ENCODE measurements around the gene ZNF217. TPM values are rescaled to one million over a fixed set of nuclear protein-coding genes. Genes with fewer than 3 reads are reported as not detected.
A peak's percentile ranks its signal among the peaks of the same experiment; 100 is the strongest.
"Not testable (repeated sequence)": the region's sequence is repeated elsewhere in the genome, so short reads cannot be mapped to it uniquely, and the experiment has no call there.

Gene ZNF217
- total and polyA plus RNA-seq, 2 donors (not counting 1 experiment from before 2014, with no cell fraction given) = 14.5 to 22.0 TPM

DNA sequence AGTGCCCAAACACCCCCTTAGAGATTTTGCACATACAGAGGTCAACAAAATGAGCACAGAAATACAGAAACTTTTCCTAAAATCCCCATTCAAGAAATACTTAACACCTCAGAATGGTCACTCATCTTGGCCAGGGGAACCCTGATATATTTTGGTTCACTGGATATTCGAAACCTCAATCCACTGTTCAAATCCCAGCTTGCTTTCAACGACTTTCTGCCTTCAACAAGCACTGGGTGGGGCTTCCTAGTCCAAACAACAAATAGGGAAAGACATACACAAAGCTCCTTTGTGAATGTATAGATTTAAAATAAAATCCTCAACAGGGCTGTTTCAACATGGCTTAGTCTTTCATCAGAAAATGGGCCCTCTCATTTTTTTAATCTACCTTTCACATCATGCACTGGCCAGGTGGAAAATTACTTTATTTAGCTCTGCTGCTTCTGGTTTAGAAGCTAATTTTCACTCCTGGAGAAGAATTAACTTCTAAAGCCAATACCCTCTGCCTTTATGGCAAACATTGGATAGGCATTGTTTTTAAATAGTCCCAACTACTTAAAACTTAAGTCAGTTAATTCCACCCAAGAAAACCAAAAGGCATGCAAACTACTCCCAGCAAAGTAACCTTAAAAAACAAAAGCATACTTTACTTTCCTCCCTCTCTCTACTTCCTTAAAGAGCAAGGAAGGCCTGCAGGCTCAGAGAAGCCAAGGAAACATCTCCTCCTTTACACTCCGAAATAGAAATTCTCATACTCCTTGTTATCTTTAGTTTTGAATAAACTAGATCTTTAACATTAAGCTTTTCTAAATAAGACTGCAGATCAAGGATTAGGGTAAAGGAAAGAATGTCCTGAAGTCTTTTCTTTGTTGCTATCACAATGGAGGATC, 9.7 kb downstream of the ZNF217 start:
- peak overlapping the region; percentile 27 for H3K27ac ChIP-seq (ENCODE audit: insufficient read depth, low read length)
- H3K79me2 ChIP-seq (ENCODE audit: control insufficient read depth, insufficient read depth, low read length) = peaks cover 85% of the 10 kb centered on the region
- H3K9me3 ChIP-seq (ENCODE audit: control insufficient read depth, insufficient read depth, low read depth, low read length); H3K27me3 ChIP-seq (ENCODE audit: control insufficient read depth, insufficient read depth, low read length); H3K4me3 ChIP-seq (replicated peaks in 1 of 4; ENCODE audit: control extremely low read depth in 1 of 4, insufficient read depth in 1 of 4, low read depth in 3 of 4, low read length in 4 of 4); H3K9ac ChIP-seq (ENCODE audit: insufficient read depth, low read length); H2AFZ ChIP-seq (ENCODE audit: low read length); H4K20me1 ChIP-seq (ENCODE audit: control insufficient read depth, extremely low read depth, insufficient read depth, low read length); DNase-seq (ENCODE audit: low read depth in 2 of 2): not testable (repeated sequence)
- H3K4me1 ChIP-seq (ENCODE audit: control insufficient read depth, extremely low read depth, insufficient read depth, low read length) = peaks cover 26% of the 10 kb centered on the region
- peak overlapping the region; percentile 18 for H3K4me2 ChIP-seq (ENCODE audit: extremely low read depth, insufficient read depth, low read length)
- H3K36me3 ChIP-seq (ENCODE audit: control insufficient read depth, insufficient read depth, low read length) = peaks cover 11% of the 10 kb centered on the region

DNA sequence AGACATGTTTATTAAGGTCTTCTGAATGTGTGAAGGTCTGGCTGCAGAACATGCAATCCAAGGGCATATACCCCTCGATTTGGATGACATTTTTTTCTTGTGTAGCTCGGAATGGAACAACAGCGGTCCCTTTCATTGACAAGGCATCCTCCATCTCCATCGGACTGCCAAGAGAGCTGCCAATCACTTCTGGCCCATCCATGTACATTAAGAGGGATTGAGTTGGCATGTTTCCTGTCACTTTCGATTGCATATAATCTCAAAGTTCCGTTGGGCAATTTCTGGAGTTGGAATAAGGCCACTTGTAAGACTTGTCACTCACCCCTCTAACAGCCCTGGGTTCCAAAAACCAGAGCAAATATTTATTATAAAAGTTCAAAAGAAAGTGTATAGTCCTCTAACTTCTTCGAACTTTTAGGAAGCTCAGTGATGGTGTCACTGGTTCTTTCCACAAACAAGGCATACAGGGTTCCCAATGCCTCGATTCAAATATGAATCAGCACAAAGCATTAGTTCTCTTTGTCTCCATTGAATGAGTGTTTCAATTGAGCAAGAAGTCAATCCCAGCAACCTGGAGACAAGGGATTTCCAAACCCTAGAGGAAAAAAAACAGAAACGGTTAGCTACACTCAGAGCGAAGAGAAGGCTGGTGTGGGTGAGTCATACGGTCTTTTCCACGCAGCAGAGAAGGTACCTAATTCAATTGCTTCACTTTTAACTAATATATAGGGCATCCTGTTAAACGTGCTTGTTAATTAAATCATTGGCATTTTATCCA, 10.9 kb downstream of the ZNF217 start:
- H3K27ac ChIP-seq (ENCODE audit: insufficient read depth, low read length) = peak overlapping the region; percentile 87
- H2AFZ ChIP-seq (ENCODE audit: low read length) = no peak overlapping the region
- no peaks in the 10 kb centered on the region for H3K27me3 ChIP-seq (ENCODE audit: control insufficient read depth, insufficient read depth, low read length)
- peaks cover 85% of the 10 kb centered on the region for H3K79me2 ChIP-seq (ENCODE audit: control insufficient read depth, insufficient read depth, low read length)
- H4K20me1 ChIP-seq (ENCODE audit: control insufficient read depth, extremely low read depth, insufficient read depth, low read length) = no peaks in the 10 kb centered on the region
- H3K9me3 ChIP-seq (ENCODE audit: control insufficient read depth, insufficient read depth, low read depth, low read length) = no peaks in the 10 kb centered on the region
- peak overlapping the region; percentile 53 for H3K4me2 ChIP-seq (ENCODE audit: extremely low read depth, insufficient read depth, low read length)
- peaks cover 11% of the 10 kb centered on the region for H3K36me3 ChIP-seq (ENCODE audit: control insufficient read depth, insufficient read depth, low read length)
- H3K4me1 ChIP-seq (ENCODE audit: control insufficient read depth, extremely low read depth, insufficient read depth, low read length) = peaks cover 27% of the 10 kb centered on the region
- no peak overlapping the region for H3K9ac ChIP-seq (ENCODE audit: insufficient read depth, low read length)
- DNase-seq (ENCODE audit: low read depth in 2 of 2) = peak; percentile 92 to 95
- H3K4me3 ChIP-seq (replicated peaks in 1 of 4; ENCODE audit: control extremely low read depth in 1 of 4, insufficient read depth in 1 of 4, low read depth in 3 of 4, low read length in 4 of 4) = peak overlapping the region in 2 of 4 experiments; percentile 10 to 15
- TF ChIP-seq EZH2 (IDR thresholded peaks at IDR 0.05; ENCODE audit: low read length, missing control alignments) = no peak

DNA sequence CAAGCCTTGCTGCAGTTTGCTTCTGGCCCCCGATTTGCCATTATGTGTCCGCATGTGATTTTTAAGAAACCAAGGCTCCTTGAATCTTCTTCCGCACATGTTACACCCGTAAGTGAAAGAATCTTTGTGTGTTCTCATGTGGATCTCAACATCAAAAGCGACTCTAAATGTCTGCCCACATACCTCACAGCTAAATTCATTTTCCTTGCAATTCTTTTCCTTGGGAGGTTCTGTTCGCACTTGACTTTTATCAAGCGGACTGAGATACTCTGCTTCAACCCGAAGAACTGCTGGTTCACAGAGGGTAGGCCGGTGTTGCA, 11.4 kb downstream of the ZNF217 start:
- H3K9ac ChIP-seq (ENCODE audit: insufficient read depth, low read length) = no peak overlapping the region
- H2AFZ ChIP-seq (ENCODE audit: low read length) = no peak overlapping the region
- peaks cover 27% of the 10 kb centered on the region for H3K4me1 ChIP-seq (ENCODE audit: control insufficient read depth, extremely low read depth, insufficient read depth, low read length)
- peak overlapping the region in 2 of 4 experiments; percentile 10 to 15 for H3K4me3 ChIP-seq (replicated peaks in 1 of 4; ENCODE audit: control extremely low read depth in 1 of 4, insufficient read depth in 1 of 4, low read depth in 3 of 4, low read length in 4 of 4)
- no peaks in the 10 kb centered on the region for H3K27me3 ChIP-seq (ENCODE audit: control insufficient read depth, insufficient read depth, low read length)
- H4K20me1 ChIP-seq (ENCODE audit: control insufficient read depth, extremely low read depth, insufficient read depth, low read length) = no peaks in the 10 kb centered on the region
- no peak for DNase-seq (ENCODE audit: low read depth in 2 of 2)
- TF ChIP-seq, protein P1, sequence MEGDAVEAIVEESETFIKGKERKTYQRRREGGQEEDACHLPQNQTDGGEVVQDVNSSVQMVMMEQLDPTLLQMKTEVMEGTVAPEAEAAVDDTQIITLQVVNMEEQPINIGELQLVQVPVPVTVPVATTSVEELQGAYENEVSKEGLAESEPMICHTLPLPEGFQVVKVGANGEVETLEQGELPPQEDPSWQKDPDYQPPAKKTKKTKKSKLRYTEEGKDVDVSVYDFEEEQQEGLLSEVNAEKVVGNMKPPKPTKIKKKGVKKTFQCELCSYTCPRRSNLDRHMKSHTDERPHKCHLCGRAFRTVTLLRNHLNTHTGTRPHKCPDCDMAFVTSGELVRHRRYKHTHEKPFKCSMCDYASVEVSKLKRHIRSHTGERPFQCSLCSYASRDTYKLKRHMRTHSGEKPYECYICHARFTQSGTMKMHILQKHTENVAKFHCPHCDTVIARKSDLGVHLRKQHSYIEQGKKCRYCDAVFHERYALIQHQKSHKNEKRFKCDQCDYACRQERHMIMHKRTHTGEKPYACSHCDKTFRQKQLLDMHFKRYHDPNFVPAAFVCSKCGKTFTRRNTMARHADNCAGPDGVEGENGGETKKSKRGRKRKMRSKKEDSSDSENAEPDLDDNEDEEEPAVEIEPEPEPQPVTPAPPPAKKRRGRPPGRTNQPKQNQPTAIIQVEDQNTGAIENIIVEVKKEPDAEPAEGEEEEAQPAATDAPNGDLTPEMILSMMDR (conservative IDR thresholded peaks at IDR 0.05 in 1 of 2, IDR thresholded peaks at IDR 0.05 in 1 of 2; ENCODE audit: low read depth in 1 of 2, low read length in 2 of 2) = no peak
- no peak for TF ChIP-seq EZH2 (IDR thresholded peaks at IDR 0.05; ENCODE audit: low read length, missing control alignments)
- H3K79me2 ChIP-seq (ENCODE audit: control insufficient read depth, insufficient read depth, low read length) = peaks cover 88% of the 10 kb centered on the region
- H3K4me2 ChIP-seq (ENCODE audit: extremely low read depth, insufficient read depth, low read length) = peak overlapping the region; percentile 53
- peak overlapping the region; percentile 87 for H3K27ac ChIP-seq (ENCODE audit: insufficient read depth, low read length)
- H3K9me3 ChIP-seq (ENCODE audit: control insufficient read depth, insufficient read depth, low read depth, low read length) = no peaks in the 10 kb centered on the region
- peaks cover 11% of the 10 kb centered on the region for H3K36me3 ChIP-seq (ENCODE audit: control insufficient read depth, insufficient read depth, low read length)

All from fibroblast of lung (primary cell).